Naive thymus-derived CD4-positive, alpha-beta T cell (primary cell): ENCODE measurements around the gene ELAVL1. TPM values are rescaled to one million over a fixed set of nuclear protein-coding genes. Genes with fewer than 3 reads are reported as not detected.
A peak's percentile ranks its signal among the peaks of the same experiment; 100 is the strongest.
"Not testable (repeated sequence)": the region's sequence is repeated elsewhere in the genome, so short reads cannot be mapped to it uniquely, and the experiment has no call there.

Source experiments
- ATAC-seq: fragments of 150-1000 bp; cut with Tn5 transposase; 2 replicates; pipeline ENCODE4 v1.10.0; 2021; ENCODE audit warnings: mild to moderate bottlenecking, moderate library complexity
- CTCF ChIA-PET: fragments of 350-600 bp; sonication (Branson Sonifier 250); formaldehyde crosslinking; loops from one replicate; lab custom pipeline; 2021; ENCODE audit warnings: antibody characterized with exemption; lab: Charles Lee
- POLR2A ChIA-PET: fragments of 350-600 bp; sonication (Branson Sonifier 250); formaldehyde crosslinking; loops from one replicate; lab custom pipeline; 2021; ENCODE audit warnings: antibody characterized with exemption, inconsistent platforms; lab: Charles Lee
- DNase-seq, 9 donors: peaks; one replicate each; pipeline versions ENCODE4 v3.0.0 to v3.0.0-alpha.2; 2020 to 2022; ENCODE audit warnings: mixed read lengths in 1 of 9
- H3K27ac ChIP-seq: one replicate; pipeline ENCODE4 v1.7.0; 2013; ENCODE audit warnings: mild to moderate bottlenecking, low read depth, low read length, moderate library complexity
- H3K27me3 ChIP-seq, 2 donors: one replicate each; pipeline ENCODE4 v1.7.0; 2013; ENCODE audit warnings: low read length in 2 of 2, mild to moderate bottlenecking in 2 of 2, moderate library complexity in 2 of 2; ENCODE audit not compliant: control insufficient read depth in 2 of 2, insufficient read depth in 2 of 2
- H3K36me3 ChIP-seq, 3 experiments: 1 replicate in 2 of 3; 2 replicates in 1 of 3; pipeline ENCODE4 v1.7.0; 2013; ENCODE audit warnings: low read length in 3 of 3, mild to moderate bottlenecking in 3 of 3, moderate library complexity in 1 of 3; ENCODE audit not compliant: insufficient read depth in 3 of 3, control insufficient read depth in 2 of 3
- H3K4me1 ChIP-seq, 2 donors: one replicate each; pipeline ENCODE4 v1.7.0; 2013; ENCODE audit warnings: low read length in 2 of 2, mild to moderate bottlenecking in 2 of 2, moderate library complexity in 1 of 2; ENCODE audit not compliant: control insufficient read depth in 2 of 2, insufficient read depth in 2 of 2
- H3K4me3 ChIP-seq: 2 replicates; pipeline ENCODE4 v1.7.0; 2013; ENCODE audit warnings: mild to moderate bottlenecking, low read length
- H3K9me3 ChIP-seq, 3 experiments: 1 replicate in 2 of 3; 2 replicates in 1 of 3; pipeline ENCODE4 v1.7.0; 2013; ENCODE audit warnings: low read length in 3 of 3; ENCODE audit not compliant: control insufficient read depth in 2 of 3
- H3K27ac Mint-ChIP-seq, 9 donors: one replicate each; pipeline ENCODE4 v1.8.0; 2020 to 2022; ENCODE audit warnings: mixed read lengths in 9 of 9, mild to moderate bottlenecking in 8 of 9, moderate library complexity in 5 of 9, inconsistent platforms in 2 of 9
- H3K27me3 Mint-ChIP-seq, 5 donors: one replicate each; pipeline ENCODE4 v1.8.0; 2021 to 2022; ENCODE audit warnings: mixed read lengths in 5 of 5, mild to moderate bottlenecking in 1 of 5
- H3K36me3 Mint-ChIP-seq, 5 donors: one replicate each; pipeline ENCODE4 v1.8.0; 2020 to 2022; ENCODE audit warnings: mixed read lengths in 5 of 5, mild to moderate bottlenecking in 3 of 5, inconsistent platforms in 1 of 5
- H3K4me1 Mint-ChIP-seq, 7 donors: one replicate each; pipeline ENCODE4 v1.8.0; 2020 to 2022; ENCODE audit warnings: mixed read lengths in 7 of 7, mild to moderate bottlenecking in 3 of 7, inconsistent platforms in 1 of 7
- H3K4me3 Mint-ChIP-seq, 10 donors: one replicate each; pipeline ENCODE4 v1.8.0; 2020 to 2022; ENCODE audit warnings: mild to moderate bottlenecking in 10 of 10, mixed read lengths in 10 of 10, moderate library complexity in 6 of 10, inconsistent platforms in 2 of 10
- H3K9me3 Mint-ChIP-seq, 11 donors: one replicate each; pipeline ENCODE4 v1.8.0; 2020 to 2022; ENCODE audit warnings: mixed read lengths in 11 of 11, mild to moderate bottlenecking in 4 of 11, inconsistent platforms in 1 of 11, moderate library complexity in 1 of 11
- intact Hi-C, 2 donors: fragments of 100-400 bp; cut with micrococcal nuclease; formaldehyde crosslinking; loops; one replicate each; pipeline ENCODE4 v1.15.1; 2023
- polyA plus RNA-seq, 2 donors: library from polyadenylated mRNA; unstranded; fragments of 300-500 nt; fragmentation: Illumina TruSeq; gene quantifications; one replicate each; pipeline ENCODE4 v1.2.3, GENCODE V29; 2021
- total RNA-seq, 6 experiments: library from RNA in 5 of 6; stranded (reverse) in 5 of 6; gene quantifications; 1 replicate in 5 of 6; 2 replicates in 1 of 6; pipeline ENCODE4 v1.2.3 and lab custom pipeline; 2021 to 2026

The ELAVL1 gene
- total and polyA plus RNA-seq, 7 experiments from 2014 or later = 32.4 to 117 (median 49.6) TPM

DNA sequence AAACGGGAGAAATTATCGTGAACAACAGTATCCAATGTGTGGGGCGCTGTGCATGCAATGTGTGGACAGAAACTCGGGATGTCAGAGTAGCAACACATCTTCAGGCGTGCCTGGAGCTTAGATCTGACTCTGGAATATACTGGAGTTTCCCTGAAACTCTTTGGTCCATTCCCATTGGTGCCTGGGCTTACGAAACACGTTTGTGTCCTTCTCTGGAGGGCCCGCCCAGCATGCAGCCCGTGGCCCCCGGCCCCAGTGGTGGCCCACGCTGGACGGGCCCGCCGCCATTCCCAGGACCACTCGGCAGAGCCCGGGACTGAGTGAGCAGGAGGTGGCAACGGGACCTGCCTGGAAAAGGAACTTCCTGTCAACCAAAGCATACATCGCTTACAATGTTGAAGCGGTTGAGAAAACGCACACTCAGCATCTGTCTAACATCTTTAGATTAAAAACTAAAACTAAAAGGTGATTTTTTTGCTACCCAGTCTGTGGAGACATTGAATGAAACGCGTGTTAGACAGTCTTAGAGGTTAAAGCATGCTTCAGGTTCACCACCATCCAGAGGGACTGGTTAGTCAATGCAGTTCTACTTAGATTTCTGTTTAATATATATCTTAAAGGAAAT, 42.7 kb downstream of the ELAVL1 start:
- Histone ChIP-seq H3K27me3 (no peaks in the 10 kb centered on the region), H3K36me3 (peaks cover 0 to 75% (median 16%) of the 10 kb centered on the region in 3 experiments), H3K4me1 (no peaks in the 10 kb centered on the region), H3K27ac (no peak overlapping the region), H3K4me3 (no peak overlapping the region), H3K9me3 (no peaks in the 10 kb centered on the region)
- Mint-ChIP-seq H3K4me3 (no peak overlapping the region), H3K36me3 (peaks cover 4 to 22% (median 9%) of the 10 kb centered on the region in 5 donors), H3K4me1 (peaks cover 0 to 3% (median 0%) of the 10 kb centered on the region in 7 donors), H3K9me3 (no peaks in the 10 kb centered on the region), H3K27ac (no peak overlapping the region), H3K27me3 (no peaks in the 10 kb centered on the region)
- POLR2A ChIA-PET = no interaction called here
- intact Hi-C loops = no loop called here
- ATAC-seq = no peak
- CTCF ChIA-PET = no interaction called here
- DNase-seq = no peak

DNA sequence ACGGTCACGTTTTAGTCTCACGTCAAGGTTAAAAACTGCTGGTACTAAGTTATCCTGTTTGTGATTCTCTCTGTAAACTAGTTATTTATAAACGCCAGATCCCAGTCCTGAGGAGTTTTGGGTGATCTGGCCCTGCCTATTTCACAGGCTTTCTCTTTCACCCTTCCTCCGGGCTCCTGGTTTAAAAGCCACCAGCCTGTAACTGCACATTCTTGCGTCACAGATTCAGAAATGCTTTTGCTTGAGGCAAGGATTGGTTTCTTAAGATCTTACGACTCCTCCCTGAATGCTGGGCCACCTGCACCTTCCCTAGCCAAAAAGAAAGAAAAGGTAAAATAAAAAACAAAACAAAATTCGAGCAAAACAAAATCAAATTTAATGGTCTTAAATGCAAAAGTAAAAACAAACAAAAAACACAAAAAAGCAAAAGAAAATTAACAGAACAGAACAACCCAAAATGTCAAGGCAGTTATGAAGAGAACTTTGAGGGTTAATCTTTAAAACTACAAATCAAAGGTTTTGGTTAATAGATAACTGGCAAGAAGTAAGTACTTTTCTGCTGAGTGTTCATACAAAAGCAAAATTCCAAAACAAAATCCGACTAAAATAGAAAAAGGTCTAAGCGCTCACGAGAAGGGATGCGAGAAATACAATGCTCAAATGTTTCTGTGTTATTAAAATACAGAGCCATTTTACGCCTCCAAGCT, 43.4 kb downstream of the ELAVL1 start:
- H3K36me3 Mint-ChIP-seq = peaks cover 0 to 17% (median 9%) of the 10 kb centered on the region in 5 donors
- H3K4me1 ChIP-seq = no peaks in the 10 kb centered on the region
- ChIA-PET POLR2A (no interaction called here), CTCF (no interaction called here)
- no peaks in the 10 kb centered on the region for H3K9me3 Mint-ChIP-seq
- no peak overlapping the region for H3K27ac ChIP-seq
- H3K4me1 Mint-ChIP-seq = peaks cover 0 to 3% (median 0%) of the 10 kb centered on the region in 7 donors
- no peak for DNase-seq
- intact Hi-C loops = no loop called here
- H3K27ac Mint-ChIP-seq = peak overlapping the region in 1 of 9 donors; percentile 27
- H3K27me3 ChIP-seq = no peaks in the 10 kb centered on the region
- no peak overlapping the region for H3K4me3 ChIP-seq
- H3K9me3 ChIP-seq = no peaks in the 10 kb centered on the region
- H3K36me3 ChIP-seq = peaks cover 0 to 69% (median 12%) of the 10 kb centered on the region in 3 experiments
- no peak for ATAC-seq
- H3K4me3 Mint-ChIP-seq = no peak overlapping the region
- no peaks in the 10 kb centered on the region for H3K27me3 Mint-ChIP-seq

DNA sequence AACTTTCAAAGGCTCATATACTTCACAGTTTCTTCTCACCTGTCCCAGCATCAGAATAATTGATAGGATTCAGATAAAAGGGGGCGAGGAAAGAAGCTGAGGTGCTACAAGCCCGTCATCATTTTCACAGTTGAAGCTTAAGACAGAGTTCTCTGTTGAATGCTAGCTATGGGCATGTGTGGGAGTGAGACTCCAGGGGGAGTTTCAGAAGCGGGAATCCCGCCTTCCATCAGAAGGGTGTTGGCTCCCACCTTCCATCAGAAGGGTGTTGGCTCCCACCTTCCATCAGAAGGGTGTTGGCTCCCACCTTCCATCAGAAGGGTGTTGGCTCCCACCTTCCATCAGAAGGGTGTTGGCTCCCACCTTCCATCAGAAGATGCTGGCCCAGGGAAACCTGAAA, 44.4 kb downstream of the ELAVL1 start:
- H3K4me1 ChIP-seq, H3K27me3 Mint-ChIP-seq, H3K4me1 Mint-ChIP-seq, H3K9me3 Mint-ChIP-seq, DNase-seq, POLR2A ChIA-PET, H3K9me3 ChIP-seq, H3K4me3 Mint-ChIP-seq, H3K27ac ChIP-seq, intact Hi-C loops, H3K4me3 ChIP-seq, H3K27ac Mint-ChIP-seq, ATAC-seq, H3K27me3 ChIP-seq: not testable (repeated sequence)
- peaks cover 0 to 14% (median 6%) of the 10 kb centered on the region in 5 donors for H3K36me3 Mint-ChIP-seq
- H3K36me3 ChIP-seq = peaks cover 0 to 59% (median 12%) of the 10 kb centered on the region in 3 experiments
- CTCF ChIA-PET = interaction anchor here (0.8 kb wide), 1 partner anchor 26 kb away, joined by 3 read pairs; no protein-coding TSS in a partner anchor

DNA sequence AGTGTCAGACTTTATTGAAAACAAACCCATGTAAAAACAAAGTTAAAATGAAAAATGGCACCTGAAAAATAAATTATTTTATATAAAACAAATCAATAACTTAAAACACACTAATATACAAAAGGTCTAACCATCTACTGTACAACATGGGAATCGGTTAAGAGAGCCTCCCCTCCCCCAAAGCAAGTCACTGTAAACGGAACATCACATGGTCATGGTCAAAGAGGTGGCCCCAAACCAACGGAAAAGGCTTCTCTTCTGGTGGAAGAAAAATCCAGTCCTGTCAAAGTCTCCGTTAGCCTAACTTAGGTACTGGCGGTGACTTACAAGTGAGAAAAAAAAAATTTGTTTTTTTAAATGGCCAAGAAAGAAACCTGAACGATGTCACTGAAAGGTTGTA, 46.2 kb downstream of the ELAVL1 start:
- H3K9me3 Mint-ChIP-seq = no peaks in the 10 kb centered on the region
- no peaks in the 10 kb centered on the region for H3K9me3 ChIP-seq
- POLR2A ChIA-PET = no interaction called here

DNA sequence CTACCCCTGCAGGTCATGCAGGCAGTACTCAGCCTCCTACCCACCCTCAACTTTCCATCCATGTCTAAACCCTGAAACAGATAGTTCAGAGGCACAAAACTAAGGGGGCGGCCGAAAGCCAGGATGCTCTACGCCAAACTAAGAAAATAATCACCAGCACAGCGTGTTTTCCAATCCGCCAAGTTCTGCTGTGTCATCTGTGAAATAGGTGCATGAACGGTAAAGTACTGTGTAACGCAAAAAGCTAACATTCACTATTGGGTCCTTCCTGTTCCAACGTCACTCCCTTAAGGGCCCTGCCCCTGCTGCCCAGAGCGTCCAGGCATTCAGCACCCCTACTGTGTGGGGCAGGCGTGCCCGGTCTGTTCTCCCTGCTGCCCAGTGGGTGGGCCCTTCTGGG, 49.7 kb downstream of the ELAVL1 start:
- Mint-ChIP-seq H3K4me3 (no peak overlapping the region), H3K9me3 (no peaks in the 10 kb centered on the region), H3K27me3 (no peaks in the 10 kb centered on the region), H3K36me3 (no peaks in the 10 kb centered on the region), H3K4me1 (peaks cover 0 to 5% (median 0%) of the 10 kb centered on the region in 7 donors), H3K27ac (no peak overlapping the region)
- no peak overlapping the region for H3K27ac ChIP-seq
- no peaks in the 10 kb centered on the region for H3K4me1 ChIP-seq
- H3K36me3 ChIP-seq = peaks cover 0 to 5% (median 0%) of the 10 kb centered on the region in 3 experiments
- H3K4me3 ChIP-seq = no peak overlapping the region
- no peak for DNase-seq
- H3K9me3 ChIP-seq = no peaks in the 10 kb centered on the region
- intact Hi-C loops = loop anchor here in 1 of 2 donors (5.0 kb wide), 1 partner anchor 37 kb away; no protein-coding TSS in a partner anchor
- POLR2A ChIA-PET = interaction anchor here (0.6 kb wide), 2 partner anchors 256 to 1977 kb away, joined by 3 read pairs; no protein-coding TSS in a partner anchor
- no peak for ATAC-seq
- no peaks in the 10 kb centered on the region for H3K27me3 ChIP-seq
- CTCF ChIA-PET = interaction anchor here (0.7 kb wide), 1 partner anchor 397 kb away, joined by 3 read pairs; no protein-coding TSS in a partner anchor

More for the DNA sequence above, 46.2 kb downstream of the ELAVL1 start:
- H3K36me3 ChIP-seq = peaks cover 0 to 41% (median 12%) of the 10 kb centered on the region in 3 experiments
- peak overlapping the region in 2 of 9 donors; percentile 42 to 59 for H3K27ac Mint-ChIP-seq
- no peaks in the 10 kb centered on the region for H3K27me3 Mint-ChIP-seq
- CTCF ChIA-PET = interaction anchor here (0.6 to 1.1 kb wide), 3 partner anchors 67 to 857 kb away, joined by 3 to 5 read pairs (median 3); no protein-coding TSS in a partner anchor
- no peak overlapping the region for H3K4me3 ChIP-seq
- no peak for DNase-seq
- peaks cover 0 to 2% (median 0%) of the 10 kb centered on the region in 7 donors for H3K4me1 Mint-ChIP-seq
- peaks cover 0 to 7% (median 4%) of the 10 kb centered on the region in 5 donors for H3K36me3 Mint-ChIP-seq
- H3K4me3 Mint-ChIP-seq = no peak overlapping the region
- intact Hi-C loops = loop anchor here in 1 of 2 donors (5.0 kb wide), 1 partner anchor 33 kb away; no protein-coding TSS in a partner anchor
- H3K4me1 ChIP-seq = no peaks in the 10 kb centered on the region
- no peak overlapping the region for H3K27ac ChIP-seq
- ATAC-seq = no peak
- H3K27me3 ChIP-seq = no peaks in the 10 kb centered on the region

DNA sequence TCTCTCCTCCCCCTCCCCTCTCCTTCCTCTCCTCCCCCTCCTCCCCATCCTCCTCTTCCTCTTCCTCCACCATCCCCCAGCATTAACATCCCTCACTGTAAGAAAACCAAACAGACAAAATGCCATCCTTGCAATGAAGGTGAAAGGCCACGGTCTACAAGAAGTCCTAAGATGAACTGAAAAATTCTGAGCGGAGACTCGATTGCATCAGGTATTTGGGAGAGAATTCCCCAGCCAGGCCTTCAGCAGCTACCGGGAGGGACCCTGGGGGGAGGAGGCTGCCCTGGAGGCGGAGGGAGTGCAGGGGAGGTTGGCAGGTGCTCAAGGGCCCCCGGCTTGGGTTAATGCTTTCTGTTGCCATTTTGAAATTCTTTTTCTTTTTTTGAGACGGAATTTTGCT, 51.9 kb downstream of the ELAVL1 start:
- Histone ChIP-seq H3K27me3 (no peaks in the 10 kb centered on the region), H3K4me1 (no peaks in the 10 kb centered on the region), H3K36me3 (peaks cover 0 to 5% (median 0%) of the 10 kb centered on the region in 3 experiments), H3K9me3 (no peaks in the 10 kb centered on the region), H3K27ac (no peak overlapping the region), H3K4me3 (no peak overlapping the region)
- Mint-ChIP-seq H3K36me3 (no peaks in the 10 kb centered on the region), H3K27ac (no peak overlapping the region), H3K27me3 (no peaks in the 10 kb centered on the region), H3K4me3 (no peak overlapping the region), H3K9me3 (no peaks in the 10 kb centered on the region), H3K4me1 (peaks cover 0 to 5% (median 0%) of the 10 kb centered on the region in 7 donors)
- intact Hi-C loops = no loop called here
- no peak for ATAC-seq
- ChIA-PET CTCF (interaction anchor here (1.1 kb wide), 1 partner anchor 9 kb away, joined by 4 read pairs; no protein-coding TSS in a partner anchor), POLR2A (no interaction called here)
- DNase-seq = no peak
